HG02759 (cell line): ENCODE data around the gene LGALS7B.
"Not testable (repeated sequence)": the region's sequence is repeated elsewhere in the genome, so short reads cannot be mapped to it uniquely, and the experiment has no call there.

Experiments used
- ATAC-seq: cut with Tn5 transposase; IDR thresholded peaks from one replicate; pipeline ENCODE4 v1.9.1; 2021; ENCODE audit warnings: mild to moderate bottlenecking, moderate library complexity; ENCODE audit not compliant: unreplicated experiment

LGALS7B gene

DNA sequence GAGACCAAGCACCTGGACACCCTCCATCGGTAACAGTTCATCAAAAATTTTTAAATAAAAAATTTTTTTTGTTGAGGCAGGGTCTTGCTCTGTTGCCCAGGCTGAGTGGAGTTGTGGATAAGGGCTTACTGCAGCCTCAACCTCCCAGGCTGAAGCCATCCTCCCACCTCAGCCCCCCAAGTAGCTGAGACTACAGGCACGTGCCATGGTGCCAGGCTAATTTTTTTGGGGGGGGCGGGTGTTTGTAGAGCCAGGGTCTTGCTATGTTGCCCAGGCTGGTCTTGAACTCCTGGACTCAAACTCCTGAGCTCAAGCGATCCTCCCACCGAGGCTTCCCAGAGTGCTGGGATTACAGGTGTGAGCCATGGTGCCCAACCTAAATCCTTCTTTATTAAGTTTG, 4.7 kb downstream of the LGALS7B start:
- no peak for ATAC-seq

DNA sequence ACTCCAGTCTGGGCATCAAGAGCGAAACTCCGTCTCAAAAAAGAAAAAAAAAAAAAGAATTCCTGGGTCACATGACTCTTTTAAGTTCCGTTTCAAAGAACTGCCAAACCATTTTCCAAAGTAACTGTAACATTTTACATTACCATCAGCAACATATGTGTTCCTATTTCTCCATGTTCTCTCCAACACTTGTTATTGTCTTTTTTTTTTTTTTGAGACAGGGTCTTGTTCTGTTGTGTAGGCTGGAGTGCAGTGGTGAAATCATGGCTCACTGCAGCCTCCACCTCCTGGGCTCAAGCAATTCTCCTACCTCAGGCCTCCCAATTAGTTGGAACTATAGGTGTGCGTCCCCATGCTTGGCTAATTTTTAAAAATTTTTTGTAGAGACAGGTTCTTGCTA, 6.5 kb downstream of the LGALS7B start:
- no peak for ATAC-seq

GRCh38 chr19:38796154-38796553, 7.2 kb downstream of the LGALS7B start:
- ATAC-seq: no peak

DNA sequence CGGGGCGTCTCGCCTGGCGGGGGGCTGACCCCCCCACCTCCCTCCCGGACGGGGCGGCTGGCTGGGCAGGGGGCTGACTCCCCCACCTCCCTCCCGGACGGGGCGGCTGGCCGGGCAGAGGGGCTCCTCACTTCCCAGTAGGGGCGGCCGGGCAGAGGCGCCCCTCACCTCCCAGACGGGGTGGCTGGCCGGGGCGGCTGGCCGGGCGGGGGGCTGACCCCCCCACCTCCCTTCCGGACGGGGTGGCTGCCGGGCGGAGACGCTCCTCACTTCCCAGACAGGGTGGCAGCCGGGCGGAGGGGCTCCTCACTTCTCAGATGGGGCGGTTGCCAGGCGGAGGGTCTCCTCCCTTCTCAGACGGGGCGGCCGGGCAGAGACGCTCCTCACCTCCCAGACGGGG, 8.8 kb downstream of the LGALS7B start:
- ATAC-seq: not testable (repeated sequence)

GRCh38 chr19:38799104-38799503, 10.1 kb downstream of the LGALS7B start:
- ATAC-seq: no peak

DNA sequence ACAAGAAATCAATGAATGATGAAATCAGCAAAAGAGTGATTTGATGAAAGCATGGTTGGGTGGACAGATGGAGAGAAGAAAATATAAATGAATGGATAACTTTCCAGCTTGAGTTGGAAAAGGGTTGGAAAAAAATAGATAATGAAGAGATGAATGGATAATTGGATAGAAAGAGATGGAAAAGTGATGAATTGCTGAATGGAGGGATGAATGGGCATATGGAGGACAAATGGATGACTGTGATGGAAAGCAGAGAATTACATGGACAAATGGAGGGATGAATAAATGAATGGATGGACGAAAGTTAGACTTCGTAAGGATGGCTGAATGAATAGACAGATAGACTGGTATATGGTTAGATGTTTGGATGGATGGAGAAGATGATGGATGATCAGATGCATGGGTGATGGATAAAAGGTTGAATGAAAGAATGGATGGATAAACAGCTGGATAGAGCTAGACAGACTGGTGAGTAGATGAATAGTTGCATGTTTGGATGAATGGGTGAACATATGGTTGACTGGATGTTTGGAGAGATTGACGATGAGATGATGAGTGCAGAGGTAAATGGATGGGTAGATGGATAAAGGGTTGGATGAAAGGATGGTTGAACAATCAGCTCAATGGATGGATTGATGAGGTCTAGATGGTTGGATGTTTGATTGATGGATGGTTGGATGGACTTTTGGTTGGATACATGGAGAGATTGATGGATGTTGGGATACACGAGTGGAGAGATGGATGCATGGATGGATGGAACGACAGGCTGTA, 11.8 kb downstream of the LGALS7B start:
- ATAC-seq: no peak

DNA sequence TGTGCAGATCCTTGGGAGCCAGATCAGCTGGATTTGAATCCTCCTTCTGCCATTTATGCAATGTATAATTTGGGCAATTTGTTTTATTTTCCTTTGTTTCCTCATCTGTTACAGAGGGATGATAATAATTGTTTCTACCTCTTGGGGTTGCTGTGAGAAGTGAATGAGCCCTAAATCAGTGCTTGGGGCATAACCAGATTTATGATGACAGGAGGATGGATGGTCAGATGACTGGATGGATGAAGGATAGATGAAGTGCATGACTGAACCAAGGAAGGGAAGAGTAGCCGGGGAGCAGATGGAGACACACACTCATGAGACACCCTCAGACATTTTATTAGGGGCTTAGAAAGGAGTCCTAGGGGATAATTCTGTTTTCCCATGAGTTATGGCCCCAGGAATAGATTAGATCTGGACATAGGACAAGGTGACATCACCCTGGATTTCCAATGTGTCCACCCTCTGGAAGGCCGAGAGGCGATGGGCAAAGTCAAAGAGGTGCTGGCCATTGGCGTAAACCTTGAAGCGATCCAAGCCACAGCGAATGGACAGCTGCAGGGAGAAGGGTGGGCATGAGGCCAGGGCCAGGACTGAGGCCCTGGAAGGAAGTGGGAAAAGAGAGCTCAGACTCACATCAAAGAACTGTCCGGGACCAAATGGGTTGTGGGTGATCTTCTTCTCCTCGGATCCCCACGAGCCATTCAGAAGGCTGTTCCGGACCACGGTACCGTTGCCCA, 12.5 kb downstream of the LGALS7B start:
- ATAC-seq: no peak

GRCh38 chr19:38803543-38803942, 14.5 kb downstream of the LGALS7B start:
- no peak for ATAC-seq

GRCh38 chr19:38805180-38805579, 16.2 kb downstream of the LGALS7B start:
- ATAC-seq: no peak

GRCh38 chr19:38806371-38806770, 17.4 kb downstream of the LGALS7B start:
- no peak for ATAC-seq

DNA sequence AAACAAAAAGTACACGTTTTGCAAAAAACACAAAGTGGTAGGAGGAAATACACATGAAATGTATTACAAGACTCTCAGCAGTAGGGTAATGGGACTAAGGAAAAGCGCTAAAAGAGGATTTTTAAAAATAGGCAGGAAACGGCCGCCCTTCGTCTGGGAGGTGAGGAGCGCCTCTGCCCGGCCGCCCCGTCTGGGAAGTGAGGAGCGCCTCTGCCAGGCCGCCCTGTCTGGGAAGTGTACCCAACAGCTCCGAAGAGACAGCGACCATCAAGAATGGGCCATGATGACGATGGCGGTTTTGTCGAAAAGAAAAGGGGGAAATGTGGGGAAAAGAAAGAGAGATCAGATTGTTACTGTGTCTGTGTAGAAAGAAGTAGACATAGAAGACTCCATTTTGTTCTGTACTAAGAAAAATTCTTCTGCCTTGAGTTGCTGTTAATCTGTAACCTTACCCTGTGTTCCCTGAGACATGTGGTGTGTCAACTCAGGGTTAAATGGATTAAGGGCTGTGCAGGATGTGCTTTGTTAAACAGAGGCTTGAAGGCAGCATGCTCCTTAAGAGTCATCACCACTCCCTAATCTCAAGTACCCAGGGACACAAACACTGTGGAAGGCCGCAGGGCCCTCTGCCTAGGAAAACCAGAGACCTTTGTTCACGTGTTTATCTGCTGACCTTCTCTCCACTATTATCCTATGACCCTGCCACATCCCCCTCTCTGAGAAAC, 18.5 kb downstream of the LGALS7B start:
- not testable (repeated sequence) for ATAC-seq

DNA sequence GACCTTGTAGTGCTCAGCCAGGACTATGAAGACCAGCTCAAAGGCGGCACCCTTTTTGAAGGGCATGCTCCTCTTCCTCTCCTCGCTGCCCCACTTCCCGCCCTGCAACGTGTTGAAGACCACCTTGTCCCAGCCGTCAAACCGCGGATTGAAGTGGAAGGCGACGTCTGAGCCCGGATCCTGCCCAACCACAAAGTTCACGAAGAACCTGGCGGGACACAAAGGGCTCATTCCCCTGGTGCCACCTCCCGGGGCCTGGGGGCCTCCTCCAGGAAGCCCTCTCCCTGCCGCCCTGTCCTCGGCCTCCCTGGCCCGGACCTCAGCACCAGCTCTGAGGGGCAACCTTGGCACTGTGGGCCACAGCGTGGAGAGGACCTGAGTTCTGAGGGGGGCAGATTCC, 19.7 kb downstream of the LGALS7B start:
- ATAC-seq: no peak

DNA sequence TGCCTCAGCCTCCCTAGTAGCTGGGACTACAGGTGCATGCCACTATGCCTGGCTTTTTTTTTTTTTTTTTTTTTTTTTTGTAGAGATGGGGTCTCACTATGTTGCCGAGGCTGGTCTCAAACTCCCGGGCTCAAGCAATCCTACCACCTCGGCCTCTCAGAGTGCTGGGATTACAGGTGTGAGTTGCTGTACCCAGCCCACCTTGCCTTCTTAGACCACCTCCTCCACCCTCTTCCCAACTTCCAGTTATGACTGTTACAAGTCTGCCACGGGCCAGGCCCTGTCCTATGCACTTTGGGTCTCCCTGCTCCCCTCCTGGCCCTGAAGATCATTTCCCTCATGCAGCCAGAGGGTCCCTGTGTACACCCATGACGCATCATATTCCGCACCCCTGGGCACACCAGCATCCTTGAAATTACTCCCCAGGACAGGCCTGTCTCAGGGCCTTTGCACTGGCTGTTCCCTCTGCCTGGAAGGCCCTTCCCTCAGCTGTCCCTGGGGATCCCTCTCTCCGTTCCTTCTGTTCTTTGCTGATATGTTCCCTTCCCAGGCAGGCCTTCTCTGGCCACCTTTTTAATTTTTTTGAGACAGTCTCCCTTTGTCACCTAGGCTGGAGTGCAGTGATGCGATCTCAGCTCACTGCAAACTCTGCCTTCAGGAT, 20.7 kb downstream of the LGALS7B start:
- ATAC-seq: no peak

- ATAC-seq: no peak
Observed at GRCh38 chr19:38812009-38812840, 23.2 kb downstream of the LGALS7B start.

GRCh38 chr19:38812841-38813320, 23.9 kb downstream of the LGALS7B start, which contains the start of gene LGALS4:
LGALS4 (minus strand) TSS chr19:38812945; CDS start chr19:38812886, 59 bp downstream.
- no peak for ATAC-seq

GRCh38 chr19:38813323-38813722, 24.3 kb downstream of the LGALS7B start:
- no peak for ATAC-seq

DNA sequence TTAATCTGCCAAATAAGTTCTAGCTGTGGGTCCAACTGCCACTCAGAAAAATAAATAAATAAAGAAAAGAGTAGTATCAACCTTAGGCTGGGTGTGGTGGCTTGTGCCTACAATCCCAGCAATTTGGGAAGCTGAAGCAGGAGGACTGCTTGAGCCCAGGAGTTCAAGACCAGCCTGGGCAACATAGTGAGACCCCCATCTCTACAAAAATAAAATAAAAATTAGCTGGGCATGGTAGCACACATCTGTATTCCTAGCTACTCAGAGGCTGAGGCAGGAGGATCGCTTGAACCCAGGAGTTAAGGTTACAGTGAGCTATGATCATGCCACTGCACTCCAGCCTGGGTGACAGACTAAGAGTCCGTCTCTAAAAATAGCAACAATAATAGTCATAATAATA, 24.9 kb downstream of the LGALS7B start:
- ATAC-seq: not testable (repeated sequence)

DNA sequence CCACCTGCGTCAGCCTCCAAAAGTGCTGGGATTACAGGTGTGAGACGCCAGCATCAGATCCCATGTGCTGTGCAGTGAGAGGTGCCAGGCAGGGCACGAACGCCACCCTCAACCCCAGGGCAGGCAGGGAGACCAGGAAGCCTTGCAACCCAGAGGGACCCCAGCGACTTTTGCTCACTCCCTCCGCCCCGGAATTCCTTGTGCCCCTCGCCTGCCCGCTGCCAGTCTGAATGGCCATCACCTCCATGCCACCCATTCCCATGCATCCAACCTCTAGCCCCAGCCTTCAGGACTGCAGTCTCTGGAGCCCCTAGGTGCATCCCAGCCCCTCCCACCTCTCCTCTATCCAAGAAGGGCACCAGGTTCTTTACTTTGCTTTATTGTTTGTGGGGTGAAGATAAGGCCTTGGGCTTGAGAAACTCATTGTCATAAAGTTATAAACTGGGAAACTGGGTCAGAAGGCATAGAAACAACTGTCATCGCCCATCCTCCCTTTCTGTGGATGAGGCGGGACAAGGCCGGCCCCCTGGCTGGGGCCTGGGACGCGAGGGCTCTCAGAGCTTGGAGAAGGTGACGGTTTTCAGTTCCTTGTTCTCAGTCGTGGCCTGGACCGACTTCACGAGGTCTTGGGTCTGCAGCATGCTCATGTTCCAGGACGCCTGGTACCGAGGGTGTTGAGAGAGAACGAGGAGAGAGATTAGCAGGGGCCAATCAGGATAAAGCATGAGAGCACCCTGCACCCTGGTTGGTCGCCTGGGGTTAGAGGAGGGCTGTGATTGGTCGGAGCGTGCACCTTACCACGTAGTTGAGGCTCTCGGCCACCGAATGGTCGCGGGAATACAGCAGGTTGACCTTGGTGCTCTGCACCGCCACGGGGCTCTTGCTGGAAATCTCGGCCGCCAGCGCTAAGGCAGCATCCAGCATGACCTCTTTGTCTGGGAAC, 26.3 kb downstream of the LGALS7B start:
- ATAC-seq: no peak
